OCI-LY1 (cell line): Measurements from ENCODE around the gene SFMBT2.

Experiments
- EZH2 ChIP-seq: fragments of 200-600 bp; sonication (generic), shearing (Covaris generic); IDR thresholded peaks from 2 replicates; pipeline ENCODE4 v1.8.0; 2017; ENCODE audit warnings: borderline replicate concordance, mixed run types, mild to moderate bottlenecking, antibody characterized with exemption, low read length, moderate library complexity, mixed read lengths
- TF ChIP-seq, protein P1 (sequence below): fragments of 200-600 bp; sonication (generic), shearing (Covaris generic); IDR thresholded peaks from 2 replicates; pipeline ENCODE4 v1.5.1; 2017; ENCODE audit warnings: mild to moderate bottlenecking, antibody characterized with exemption, low read length, moderate library complexity, mixed read lengths

DNA sequence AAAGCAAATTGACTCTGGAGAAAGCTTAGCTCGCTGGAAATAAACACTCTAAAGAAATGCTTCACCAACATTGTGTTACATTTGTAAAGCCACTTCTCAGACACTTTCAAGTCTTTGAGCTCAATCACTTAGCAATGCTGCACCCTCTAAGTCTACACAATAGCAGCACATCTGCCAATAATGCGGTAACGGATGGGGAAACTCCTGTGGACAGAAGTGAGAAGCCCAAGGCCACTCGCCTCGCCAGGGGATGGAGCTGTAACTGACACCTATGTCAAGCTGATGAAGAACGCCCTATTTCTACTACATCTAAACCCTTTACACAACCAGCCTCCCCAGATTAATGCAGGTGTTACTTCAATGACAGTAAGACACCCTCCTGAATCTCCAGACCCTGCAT, 167.7 kb downstream of the SFMBT2 start:
- TF ChIP-seq, protein P1, sequence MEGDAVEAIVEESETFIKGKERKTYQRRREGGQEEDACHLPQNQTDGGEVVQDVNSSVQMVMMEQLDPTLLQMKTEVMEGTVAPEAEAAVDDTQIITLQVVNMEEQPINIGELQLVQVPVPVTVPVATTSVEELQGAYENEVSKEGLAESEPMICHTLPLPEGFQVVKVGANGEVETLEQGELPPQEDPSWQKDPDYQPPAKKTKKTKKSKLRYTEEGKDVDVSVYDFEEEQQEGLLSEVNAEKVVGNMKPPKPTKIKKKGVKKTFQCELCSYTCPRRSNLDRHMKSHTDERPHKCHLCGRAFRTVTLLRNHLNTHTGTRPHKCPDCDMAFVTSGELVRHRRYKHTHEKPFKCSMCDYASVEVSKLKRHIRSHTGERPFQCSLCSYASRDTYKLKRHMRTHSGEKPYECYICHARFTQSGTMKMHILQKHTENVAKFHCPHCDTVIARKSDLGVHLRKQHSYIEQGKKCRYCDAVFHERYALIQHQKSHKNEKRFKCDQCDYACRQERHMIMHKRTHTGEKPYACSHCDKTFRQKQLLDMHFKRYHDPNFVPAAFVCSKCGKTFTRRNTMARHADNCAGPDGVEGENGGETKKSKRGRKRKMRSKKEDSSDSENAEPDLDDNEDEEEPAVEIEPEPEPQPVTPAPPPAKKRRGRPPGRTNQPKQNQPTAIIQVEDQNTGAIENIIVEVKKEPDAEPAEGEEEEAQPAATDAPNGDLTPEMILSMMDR, result no peak
- no peak for TF ChIP-seq EZH2
